ENCODE data around the gene GUCY1A2. TPM values are rescaled to one million over a fixed set of nuclear protein-coding genes. Genes with fewer than 3 reads are reported as not detected.
A peak's percentile ranks its signal among the peaks of the same experiment; 100 is the strongest.
"Not testable (repeated sequence)": the region's sequence is repeated elsewhere in the genome, so short reads cannot be mapped to it uniquely, and the experiment has no call there.

GUCY1A2 gene, protein sequence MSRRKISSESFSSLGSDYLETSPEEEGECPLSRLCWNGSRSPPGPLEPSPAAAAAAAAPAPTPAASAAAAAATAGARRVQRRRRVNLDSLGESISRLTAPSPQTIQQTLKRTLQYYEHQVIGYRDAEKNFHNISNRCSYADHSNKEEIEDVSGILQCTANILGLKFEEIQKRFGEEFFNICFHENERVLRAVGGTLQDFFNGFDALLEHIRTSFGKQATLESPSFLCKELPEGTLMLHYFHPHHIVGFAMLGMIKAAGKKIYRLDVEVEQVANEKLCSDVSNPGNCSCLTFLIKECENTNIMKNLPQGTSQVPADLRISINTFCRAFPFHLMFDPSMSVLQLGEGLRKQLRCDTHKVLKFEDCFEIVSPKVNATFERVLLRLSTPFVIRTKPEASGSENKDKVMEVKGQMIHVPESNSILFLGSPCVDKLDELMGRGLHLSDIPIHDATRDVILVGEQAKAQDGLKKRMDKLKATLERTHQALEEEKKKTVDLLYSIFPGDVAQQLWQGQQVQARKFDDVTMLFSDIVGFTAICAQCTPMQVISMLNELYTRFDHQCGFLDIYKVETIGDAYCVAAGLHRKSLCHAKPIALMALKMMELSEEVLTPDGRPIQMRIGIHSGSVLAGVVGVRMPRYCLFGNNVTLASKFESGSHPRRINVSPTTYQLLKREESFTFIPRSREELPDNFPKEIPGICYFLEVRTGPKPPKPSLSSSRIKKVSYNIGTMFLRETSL
- total RNA-seq: 10 to 100 TPM in 3 of 6 donors, 1 to 10 TPM in 3; 4.2 to 22.9 (median 9.2) TPM

DNA sequence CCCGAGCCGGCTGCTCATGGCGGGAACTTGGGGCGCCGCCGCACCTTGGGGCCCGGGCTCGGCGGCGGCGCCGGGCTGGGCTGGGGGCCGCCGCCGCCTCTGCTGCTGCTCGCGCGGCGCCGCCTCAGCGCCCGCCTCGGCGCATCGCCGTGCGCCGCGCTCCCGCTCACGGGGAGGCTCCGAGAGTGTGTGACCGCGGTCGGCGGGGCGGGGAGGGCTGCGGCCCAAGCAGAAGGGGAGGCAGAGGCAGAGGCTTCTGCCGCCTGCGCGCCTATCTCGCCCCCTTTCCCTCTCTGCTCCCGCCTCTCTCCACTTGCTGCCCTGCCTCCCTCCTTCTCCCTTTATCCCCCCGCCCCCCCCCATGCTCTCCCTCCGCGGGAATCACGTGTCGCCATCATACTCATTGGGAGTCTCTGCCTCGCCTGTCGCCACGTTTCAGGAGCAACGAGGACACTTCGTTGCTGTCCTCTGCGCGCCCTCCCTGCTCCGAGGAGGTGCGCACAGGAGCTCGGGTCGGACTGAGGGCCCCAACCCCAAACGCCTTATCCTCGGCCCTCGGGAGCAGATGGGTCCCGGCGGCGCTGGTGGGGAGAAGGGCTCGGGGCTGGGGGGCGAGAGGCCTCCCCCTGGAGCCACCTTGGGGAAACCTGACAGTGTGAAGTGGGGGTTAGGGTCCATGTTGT is at the start of gene GUCY1A2:
Gene GUCY1A2 (minus strand): TSS at position 258 of the 683 bp plus-strand sequence. CDS start 421 bp downstream, outside the sequence.
- H3K27ac ChIP-seq: peak within 1 kb of the TSS in 2 of 4 donors; percentile 26 to 64
- DNase-seq (peak in 1 of 2 donors; percentile 79), ATAC-seq (ENCODE audit: low FRiP score in 2 of 2) (peak; percentile 19 to 71)
- peaks cover 0 to 16% (median 8%) of the 10 kb centered on the region in 4 donors for H3K27me3 ChIP-seq
- TF ChIP-seq POLR2AphosphoS5 (IDR thresholded peaks at IDR 0.05): no peak
- no peak for TF ChIP-seq EP300 (IDR thresholded peaks at IDR 0.05)
- no peak for TF ChIP-seq POLR2A (IDR thresholded peaks at IDR 0.05)
- TF ChIP-seq, protein P1, sequence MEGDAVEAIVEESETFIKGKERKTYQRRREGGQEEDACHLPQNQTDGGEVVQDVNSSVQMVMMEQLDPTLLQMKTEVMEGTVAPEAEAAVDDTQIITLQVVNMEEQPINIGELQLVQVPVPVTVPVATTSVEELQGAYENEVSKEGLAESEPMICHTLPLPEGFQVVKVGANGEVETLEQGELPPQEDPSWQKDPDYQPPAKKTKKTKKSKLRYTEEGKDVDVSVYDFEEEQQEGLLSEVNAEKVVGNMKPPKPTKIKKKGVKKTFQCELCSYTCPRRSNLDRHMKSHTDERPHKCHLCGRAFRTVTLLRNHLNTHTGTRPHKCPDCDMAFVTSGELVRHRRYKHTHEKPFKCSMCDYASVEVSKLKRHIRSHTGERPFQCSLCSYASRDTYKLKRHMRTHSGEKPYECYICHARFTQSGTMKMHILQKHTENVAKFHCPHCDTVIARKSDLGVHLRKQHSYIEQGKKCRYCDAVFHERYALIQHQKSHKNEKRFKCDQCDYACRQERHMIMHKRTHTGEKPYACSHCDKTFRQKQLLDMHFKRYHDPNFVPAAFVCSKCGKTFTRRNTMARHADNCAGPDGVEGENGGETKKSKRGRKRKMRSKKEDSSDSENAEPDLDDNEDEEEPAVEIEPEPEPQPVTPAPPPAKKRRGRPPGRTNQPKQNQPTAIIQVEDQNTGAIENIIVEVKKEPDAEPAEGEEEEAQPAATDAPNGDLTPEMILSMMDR (IDR thresholded peaks at IDR 0.05): no peak
- no peaks in the 10 kb centered on the region for H3K9me3 ChIP-seq
- 3 to 4% methylated on average over 12 to 24 of the region's 67 CpGs for WGBS, 2 donors
- H3K4me1 ChIP-seq: peaks cover 0 to 21% (median 11%) of the 10 kb centered on the region in 4 donors
- no peaks in the 10 kb centered on the region for H3K36me3 ChIP-seq
- peak within 1 kb of the TSS; percentile 20 to 53 (median 49) for H3K4me3 ChIP-seq

DNA sequence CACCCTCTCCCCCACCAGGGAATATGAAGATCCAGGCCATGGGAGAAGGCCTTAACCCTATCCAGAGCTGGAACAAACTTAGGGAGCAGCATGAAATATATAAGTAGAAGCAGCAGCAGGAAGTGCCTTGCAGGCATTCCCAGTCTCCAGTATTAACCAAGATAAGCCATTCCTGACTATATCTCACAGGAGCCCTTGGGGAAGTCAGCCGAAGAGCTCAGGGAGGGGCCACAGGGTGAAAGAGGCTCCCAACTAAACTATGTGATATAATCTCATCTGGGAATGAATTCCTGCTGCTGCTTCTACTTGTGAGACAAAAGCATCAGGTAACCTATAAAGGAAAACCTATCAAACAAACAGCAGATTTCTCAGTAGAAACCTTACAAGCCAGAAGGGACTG is 36.1 kb upstream of the GUCY1A2 start:
- no peaks in the 10 kb centered on the region for H3K4me1 ChIP-seq
- H3K27ac ChIP-seq: no peak overlapping the region
- no peaks in the 10 kb centered on the region for H3K27me3 ChIP-seq
- H3K36me3 ChIP-seq: no peaks in the 10 kb centered on the region
- H3K4me3 ChIP-seq: no peak overlapping the region
- TF ChIP-seq EP300 (IDR thresholded peaks at IDR 0.05): no peak
- TF ChIP-seq, protein P1 (IDR thresholded peaks at IDR 0.05): no peak
- no peak for TF ChIP-seq POLR2A (IDR thresholded peaks at IDR 0.05)
- no peak for TF ChIP-seq POLR2AphosphoS5 (IDR thresholded peaks at IDR 0.05)
- ATAC-seq (ENCODE audit: low FRiP score in 2 of 2) (no peak), DNase-seq (no peak)
- 73 to 77% methylated on average over 1 of the region's 1 CpG for WGBS, 2 donors
- peaks cover 0 to 22% (median 13%) of the 10 kb centered on the region in 4 donors for H3K9me3 ChIP-seq

DNA sequence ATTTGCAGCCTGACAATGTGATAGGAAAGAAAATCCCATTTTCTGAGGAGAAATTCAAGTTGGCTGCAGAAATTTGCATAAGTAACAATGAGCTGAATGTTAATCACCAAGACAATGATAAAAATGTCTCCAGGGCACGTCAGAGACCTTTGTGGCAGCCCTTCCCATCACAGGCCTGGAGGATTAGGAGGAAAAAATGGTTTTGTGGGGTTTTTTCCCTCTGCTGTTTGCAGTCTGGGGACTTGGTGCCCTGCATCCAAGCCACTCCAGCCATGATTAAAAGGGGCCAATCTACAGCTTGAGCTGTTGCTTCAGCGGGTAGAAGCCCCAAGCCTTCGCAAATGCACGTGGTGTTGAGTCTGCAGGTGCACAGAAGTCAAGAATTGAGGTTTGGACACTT is 33.1 kb upstream of the GUCY1A2 start:
- H3K4me1 ChIP-seq; H3K27ac ChIP-seq; H3K4me3 ChIP-seq; DNase-seq; H3K36me3 ChIP-seq; H3K27me3 ChIP-seq; ATAC-seq (ENCODE audit: low FRiP score in 2 of 2): not testable (repeated sequence)
- peaks cover 0 to 22% (median 13%) of the 10 kb centered on the region in 4 donors for H3K9me3 ChIP-seq
- 42 to 48% methylated on average over 1 to 4 of the region's 4 CpGs for WGBS, 2 donors

DNA sequence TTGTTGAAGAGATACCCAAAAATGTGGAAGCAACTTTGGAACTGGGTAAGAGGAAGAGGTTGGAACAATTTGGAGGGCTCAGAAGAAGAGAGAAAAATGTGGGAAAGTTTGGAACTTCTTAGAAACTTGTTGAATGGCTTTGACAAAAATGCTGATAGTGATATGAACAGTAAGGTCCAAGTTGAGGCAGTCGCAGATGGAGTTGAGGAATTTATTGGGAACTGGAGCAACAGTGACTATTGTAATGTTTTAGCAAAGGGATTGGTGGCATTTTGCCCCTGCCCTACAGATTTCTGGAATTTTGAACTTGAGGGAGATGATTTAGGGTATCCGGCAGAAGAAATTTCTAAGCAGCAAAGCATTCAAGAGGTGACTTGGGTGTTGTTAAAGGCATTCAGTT is 32.6 kb upstream of the GUCY1A2 start:
- ATAC-seq (ENCODE audit: low FRiP score in 2 of 2); DNase-seq: not testable (repeated sequence)
- 91 to 92% methylated on average over 2 of the region's 2 CpGs for WGBS, 2 donors

DNA sequence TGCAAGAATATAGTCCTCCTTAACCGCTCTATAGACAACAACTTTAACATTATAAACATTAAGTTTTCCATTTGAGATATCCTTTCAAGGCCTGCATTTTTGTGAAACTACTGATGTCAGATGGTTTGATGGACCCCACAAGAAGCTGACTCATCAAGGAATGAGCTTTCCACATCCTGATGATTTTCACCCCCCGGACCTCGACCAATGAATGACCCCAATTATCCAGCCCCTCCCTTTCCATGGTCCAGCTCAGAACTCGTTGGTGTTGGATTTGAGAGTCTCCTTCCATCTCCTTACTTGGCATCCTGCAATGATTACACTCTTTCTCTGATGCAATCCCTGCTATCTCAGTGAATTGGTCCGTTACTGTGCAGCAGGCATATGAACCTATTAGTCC is 31.8 kb upstream of the GUCY1A2 start:
- no peak for ATAC-seq (ENCODE audit: low FRiP score in 2 of 2)
- no peaks in the 10 kb centered on the region for H3K27me3 ChIP-seq
- no peak for DNase-seq
- TF ChIP-seq POLR2A (IDR thresholded peaks at IDR 0.05) (no peak), EP300 (IDR thresholded peaks at IDR 0.05) (no peak), POLR2AphosphoS5 (IDR thresholded peaks at IDR 0.05) (no peak)
- TF ChIP-seq, protein P1 (IDR thresholded peaks at IDR 0.05): no peak
- no peaks in the 10 kb centered on the region for H3K4me1 ChIP-seq
- H3K9me3 ChIP-seq: peaks cover 0 to 22% (median 13%) of the 10 kb centered on the region in 4 donors
- no peak overlapping the region for H3K27ac ChIP-seq
- H3K36me3 ChIP-seq: no peaks in the 10 kb centered on the region
- 71 to 77% methylated on average over 5 of the region's 5 CpGs for WGBS, 2 donors
- H3K4me3 ChIP-seq: no peak overlapping the region

More for the DNA sequence above, 32.6 kb upstream of the GUCY1A2 start:
- H3K9me3 ChIP-seq: peaks cover 0 to 22% (median 13%) of the 10 kb centered on the region in 4 donors
- H3K27ac ChIP-seq, H3K4me1 ChIP-seq, H3K36me3 ChIP-seq, H3K27me3 ChIP-seq, H3K4me3 ChIP-seq: not testable (repeated sequence)

All from upper lobe of left lung (tissue), 6 donors.